Retinal pigment epithelial cell (primary cell): Measurements from ENCODE around the gene PSG2.
"Not testable (repeated sequence)": the region's sequence is repeated elsewhere in the genome, so short reads cannot be mapped to it uniquely, and the experiment has no call there.

ENCODE experiments used
- DNase-seq: peaks from one replicate; pipeline ENCODE4 v3.0.0-alpha.2; 2010; ENCODE audit warnings: low read depth
- H3K4me3 ChIP-seq: 2 replicates; pipeline ENCODE4 v1.5.1; 2011; ENCODE audit warnings: mild to moderate bottlenecking, low read length, control low read depth, moderate library complexity
- TF ChIP-seq, protein P1 (sequence below): conservative IDR thresholded peaks from 2 replicates; pipeline ENCODE4 v1.5.1; 2011; ENCODE audit warnings: low read depth, low read length, control low read depth, inconsistent platforms

Gene PSG2

DNA sequence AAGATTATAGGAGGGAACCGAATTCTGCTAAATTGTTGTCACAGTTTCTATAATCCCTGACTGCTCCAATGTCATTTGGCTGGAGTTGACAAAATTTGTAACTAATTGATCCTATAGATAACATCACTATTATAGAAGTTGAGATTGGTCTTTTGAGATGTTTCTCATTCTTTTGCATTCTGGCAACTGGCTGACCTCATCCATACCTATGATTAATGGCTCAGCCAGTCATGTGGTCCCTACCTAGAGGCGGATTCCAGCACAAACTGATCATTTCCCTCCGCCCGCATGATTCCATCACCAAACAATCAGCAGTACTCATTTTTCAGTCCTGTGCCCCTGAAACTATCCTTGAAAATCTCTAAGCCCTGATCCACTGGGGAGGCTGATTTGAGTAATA, 4.2 kb downstream of the PSG2 start:
- TF ChIP-seq, protein P1, sequence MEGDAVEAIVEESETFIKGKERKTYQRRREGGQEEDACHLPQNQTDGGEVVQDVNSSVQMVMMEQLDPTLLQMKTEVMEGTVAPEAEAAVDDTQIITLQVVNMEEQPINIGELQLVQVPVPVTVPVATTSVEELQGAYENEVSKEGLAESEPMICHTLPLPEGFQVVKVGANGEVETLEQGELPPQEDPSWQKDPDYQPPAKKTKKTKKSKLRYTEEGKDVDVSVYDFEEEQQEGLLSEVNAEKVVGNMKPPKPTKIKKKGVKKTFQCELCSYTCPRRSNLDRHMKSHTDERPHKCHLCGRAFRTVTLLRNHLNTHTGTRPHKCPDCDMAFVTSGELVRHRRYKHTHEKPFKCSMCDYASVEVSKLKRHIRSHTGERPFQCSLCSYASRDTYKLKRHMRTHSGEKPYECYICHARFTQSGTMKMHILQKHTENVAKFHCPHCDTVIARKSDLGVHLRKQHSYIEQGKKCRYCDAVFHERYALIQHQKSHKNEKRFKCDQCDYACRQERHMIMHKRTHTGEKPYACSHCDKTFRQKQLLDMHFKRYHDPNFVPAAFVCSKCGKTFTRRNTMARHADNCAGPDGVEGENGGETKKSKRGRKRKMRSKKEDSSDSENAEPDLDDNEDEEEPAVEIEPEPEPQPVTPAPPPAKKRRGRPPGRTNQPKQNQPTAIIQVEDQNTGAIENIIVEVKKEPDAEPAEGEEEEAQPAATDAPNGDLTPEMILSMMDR, result no peak
- peak; percentile 49 for DNase-seq
- no peak overlapping the region for H3K4me3 ChIP-seq

DNA sequence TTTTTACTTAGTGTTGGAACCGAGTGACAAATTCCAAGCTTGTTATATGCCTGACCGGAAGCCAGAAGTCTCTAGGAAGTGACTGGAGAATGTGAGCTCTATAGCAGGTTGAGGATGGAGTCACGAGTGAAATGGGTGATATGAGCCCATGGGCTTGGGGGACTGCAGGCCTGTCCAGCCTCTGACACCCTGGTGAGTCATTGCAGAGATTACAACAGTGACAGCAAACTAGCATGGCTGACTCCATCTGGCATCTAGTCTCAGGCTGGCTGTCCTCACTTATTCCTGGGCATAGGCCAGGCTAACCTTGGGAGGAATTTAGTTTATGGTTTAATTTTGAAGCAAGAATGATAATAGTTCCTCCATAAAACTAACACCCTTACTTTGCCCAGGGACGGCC, 4.6 kb downstream of the PSG2 start:
- DNase-seq, result peak; percentile 64
- H3K4me3 ChIP-seq, result not testable (repeated sequence)

DNA sequence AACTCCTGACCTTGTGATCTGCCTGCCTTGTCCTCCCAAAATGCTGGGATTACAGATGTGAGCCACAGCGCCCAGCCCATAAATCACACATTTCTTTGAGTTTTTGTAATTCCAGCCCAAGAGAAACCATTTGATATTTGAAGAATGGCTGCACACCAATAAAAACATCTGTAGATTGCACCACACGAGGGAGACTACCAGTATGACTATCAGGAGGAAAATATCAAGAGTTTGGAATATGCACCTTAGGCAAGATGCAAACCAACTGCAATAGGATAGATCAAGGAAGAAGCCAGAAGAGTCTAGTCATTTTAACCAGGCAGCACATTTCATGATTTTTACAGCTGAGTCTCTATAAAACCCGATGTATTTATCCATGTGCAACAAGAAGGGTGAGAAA, 20.1 kb downstream of the PSG2 start:
- H3K4me3 ChIP-seq, DNase-seq: not testable (repeated sequence)

DNA sequence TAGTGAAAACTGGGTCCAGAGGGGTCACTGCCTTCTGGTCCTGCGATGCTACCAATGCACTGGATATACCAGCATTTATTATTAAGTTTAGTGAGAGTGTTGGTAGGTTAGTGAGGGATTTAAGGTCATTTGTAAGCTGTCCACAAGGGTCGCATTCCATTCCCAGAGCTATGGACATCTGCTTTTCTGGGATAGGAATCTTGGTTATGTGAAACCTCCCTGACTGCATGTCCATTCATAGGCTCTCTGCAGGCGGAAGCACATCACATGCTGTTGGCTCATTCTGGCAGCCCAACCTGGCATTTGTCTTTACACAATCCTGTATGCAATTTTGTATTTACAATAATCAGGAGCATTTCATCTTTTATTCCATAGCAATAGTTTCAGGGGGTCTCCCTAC, 21.2 kb downstream of the PSG2 start:
- DNase-seq, result peak; percentile 34
- not testable (repeated sequence) for H3K4me3 ChIP-seq

DNA sequence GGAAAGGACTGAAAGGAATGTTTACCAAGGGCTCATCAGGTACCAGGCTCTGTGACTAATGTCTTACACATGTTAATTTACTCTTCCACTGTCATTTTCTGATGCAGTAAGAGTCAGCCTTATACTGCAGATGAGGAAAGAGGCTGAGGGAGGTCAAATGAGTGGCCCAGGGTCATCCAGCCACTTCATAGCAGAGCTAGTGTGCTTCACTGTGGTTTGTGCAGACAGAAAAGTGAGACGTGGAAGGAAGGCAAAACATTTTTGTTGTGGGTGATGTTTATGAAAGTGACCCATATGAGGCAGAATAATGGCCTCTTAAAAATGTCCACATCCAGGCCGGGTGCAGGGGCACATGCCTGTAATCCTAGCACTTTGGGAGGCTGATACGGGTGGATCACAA, 22.2 kb downstream of the PSG2 start:
- not testable (repeated sequence) for H3K4me3 ChIP-seq, DNase-seq

DNA sequence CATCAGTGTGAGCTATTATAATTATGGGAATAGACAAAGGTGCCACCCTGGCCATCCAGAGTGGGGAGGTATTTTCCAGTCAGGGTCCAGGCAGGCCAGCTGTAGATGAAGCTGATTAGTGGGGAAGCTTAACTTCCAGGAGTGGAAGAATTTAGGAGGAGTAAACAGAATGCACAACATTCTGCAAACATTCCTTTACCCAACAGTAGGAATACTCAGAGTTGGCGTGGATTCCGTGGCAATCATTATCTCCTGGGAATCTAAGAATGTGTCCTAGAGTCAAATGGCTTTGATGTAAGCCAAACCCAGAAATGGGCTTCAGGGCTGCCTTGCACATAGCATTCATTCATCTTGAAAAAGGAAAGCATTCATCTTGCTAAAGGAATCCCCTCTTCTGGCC, 23.0 kb downstream of the PSG2 start:
- not testable (repeated sequence) for H3K4me3 ChIP-seq, DNase-seq

DNA sequence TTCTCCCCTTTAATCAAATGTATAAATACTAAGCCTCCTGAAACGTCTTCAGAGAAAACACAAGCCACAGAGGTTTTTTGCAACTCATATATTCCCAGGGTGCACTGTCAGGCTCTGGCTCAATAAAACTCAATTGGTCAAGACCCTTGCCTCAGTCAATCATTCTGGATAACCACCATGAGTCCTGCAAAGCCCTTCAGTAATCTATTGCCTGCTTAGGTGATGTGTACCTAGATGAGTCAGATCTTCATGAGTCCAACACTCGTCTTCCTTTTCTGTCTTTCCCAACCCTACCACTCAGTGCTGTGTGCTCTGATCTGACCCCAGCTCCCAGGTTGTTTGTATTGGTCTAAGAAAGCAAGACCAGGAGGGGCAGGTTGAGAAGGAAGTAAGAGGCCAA, 24.1 kb downstream of the PSG2 start:
- DNase-seq, H3K4me3 ChIP-seq: not testable (repeated sequence)

DNA sequence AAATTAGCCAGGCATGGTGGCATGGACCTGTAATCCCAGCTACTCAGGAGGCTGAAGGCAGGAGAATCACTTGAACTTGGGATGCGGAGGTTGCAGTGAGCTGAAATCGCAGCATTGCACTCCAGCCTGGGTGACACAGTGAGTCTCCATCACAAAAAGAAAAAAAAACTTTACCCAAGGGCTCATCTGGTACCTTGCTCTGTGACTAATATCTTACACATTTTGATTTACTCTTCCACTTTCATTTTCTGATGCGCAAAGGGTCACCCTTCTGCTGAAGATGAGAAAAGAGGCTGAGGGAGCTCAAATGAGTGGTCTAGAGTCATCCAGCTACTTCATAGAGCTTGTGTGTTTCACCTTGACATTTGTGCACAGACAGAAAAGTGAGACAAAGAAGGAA, 34.5 kb downstream of the PSG2 start:
- not testable (repeated sequence) for DNase-seq, H3K4me3 ChIP-seq

DNA sequence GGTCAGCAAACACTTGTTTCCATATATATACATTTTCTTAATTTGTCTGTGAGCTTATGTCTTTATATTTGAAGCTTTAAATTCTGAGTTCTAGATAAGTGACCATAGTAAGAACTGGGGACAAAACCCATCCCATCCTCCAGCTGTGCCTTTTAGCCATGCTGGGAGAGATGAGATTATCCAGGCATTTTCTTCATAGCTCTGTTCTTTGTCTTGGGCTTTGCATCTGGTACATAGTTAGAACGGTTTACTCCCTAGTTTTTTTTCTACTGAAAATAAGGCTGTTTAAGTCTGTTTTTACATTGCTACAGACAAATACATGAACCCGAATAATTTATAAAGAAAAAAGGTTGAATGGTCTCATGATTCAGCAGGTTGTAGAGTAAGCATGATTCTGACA, 35.9 kb downstream of the PSG2 start:
- DNase-seq, H3K4me3 ChIP-seq: not testable (repeated sequence)

DNA sequence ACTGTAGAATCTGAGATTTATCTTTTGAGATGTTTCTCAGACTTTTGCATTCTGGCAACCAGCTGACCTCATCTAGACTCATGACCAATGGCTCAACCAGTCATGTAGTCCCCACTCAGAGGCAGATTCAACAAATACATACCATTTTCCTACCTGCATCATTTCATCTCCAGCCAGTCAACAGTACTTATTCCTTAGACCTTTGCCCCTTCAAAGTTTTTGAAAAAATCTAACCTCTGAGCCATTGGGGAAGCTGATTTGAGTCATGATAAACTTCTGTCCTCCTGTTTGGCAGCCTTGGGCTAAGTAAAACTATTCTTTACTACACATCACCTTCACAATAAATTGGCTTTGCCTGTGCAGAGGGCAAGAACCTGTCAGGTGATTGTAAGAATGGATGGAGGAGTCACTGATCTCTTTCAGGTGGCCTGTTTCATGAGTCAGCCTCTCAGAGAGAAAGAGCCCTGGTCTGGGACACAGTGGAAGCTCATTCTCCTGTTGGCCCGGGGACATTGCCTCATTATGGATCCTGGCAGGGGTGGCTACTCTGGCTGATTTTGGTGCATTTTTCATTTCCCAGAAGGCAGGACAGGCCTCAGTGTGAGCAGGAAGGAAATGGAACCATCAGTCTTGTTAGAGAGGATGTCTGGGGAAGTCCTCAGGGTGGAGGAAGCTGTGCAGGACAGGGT, 38.9 kb downstream of the PSG2 start:
- not testable (repeated sequence) for DNase-seq

DNA sequence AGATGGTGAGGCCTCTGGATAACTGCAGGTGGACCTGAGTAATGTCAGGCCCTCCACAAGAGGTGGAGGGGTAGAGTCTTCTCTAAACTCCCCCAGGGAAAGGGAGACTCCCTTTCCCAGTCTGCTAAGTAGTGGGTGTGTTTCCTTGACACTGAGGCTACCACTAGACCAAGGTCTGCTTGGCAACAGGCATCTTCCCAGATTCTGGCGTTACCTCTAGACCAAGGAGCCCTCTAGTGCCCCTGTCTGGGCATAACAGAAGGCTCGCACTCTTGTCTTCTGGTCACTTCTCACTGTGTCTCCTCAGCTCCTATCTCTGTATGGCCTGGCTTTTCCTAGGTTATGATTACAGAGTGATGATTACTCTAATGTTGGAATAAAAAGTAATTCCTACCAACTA, 50.9 kb downstream of the PSG2 start:
- TF ChIP-seq, protein P1, result peak; percentile 59
- H3K4me3 ChIP-seq, DNase-seq: not testable (repeated sequence)

More for the DNA sequence above, 38.9 kb downstream of the PSG2 start:
- H3K4me3 ChIP-seq, result not testable (repeated sequence)

DNA sequence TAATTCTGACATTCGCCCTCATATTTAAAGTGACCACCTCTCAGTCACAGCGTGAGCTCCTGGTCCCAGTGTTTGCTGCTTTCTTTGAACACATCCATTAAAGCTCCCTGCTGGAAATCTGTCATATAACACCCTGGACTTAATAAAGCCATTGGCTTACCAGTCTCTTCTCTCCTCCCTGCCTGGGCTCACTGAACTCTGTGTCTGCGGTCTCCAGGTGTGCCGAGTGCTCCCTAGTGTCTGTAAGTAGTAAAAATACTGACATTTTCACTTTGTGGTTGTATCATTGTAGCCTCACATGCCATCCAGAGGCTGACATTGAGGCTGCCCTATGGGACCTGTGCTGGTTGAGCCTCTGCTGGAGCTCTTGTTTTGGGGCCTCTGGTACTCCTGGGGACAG, 53.6 kb downstream of the PSG2 start:
- no peak for DNase-seq
- TF ChIP-seq, protein P1, result no peak
- no peak overlapping the region for H3K4me3 ChIP-seq
